Upper lobe of left lung (tissue), 6 donors: ENCODE data around the gene ZNF33B. TPM values are rescaled to one million over a fixed set of nuclear protein-coding genes. Genes with fewer than 3 reads are reported as not detected.

Experiments
- ATAC-seq, 2 donors: fragments of 200-7000 bp; cut with Tn5 transposase; one replicate each; pipeline ENCODE4 v1.9.1; 2022; ENCODE audit warnings: mild to moderate bottlenecking in 2 of 2, moderate library complexity in 2 of 2; ENCODE audit not compliant: low FRiP score in 2 of 2
- DNase-seq, 2 donors: peaks; one replicate each; pipeline ENCODE4 v3.0.0-alpha.2; 2019 to 2020
- H3K27ac ChIP-seq, 4 donors: fragments of 200-600 bp; sonication (generic); one replicate each; pipeline ENCODE4 v1.5.1; 2016 to 2019
- H3K27me3 ChIP-seq, 4 donors: fragments of 200-600 bp; sonication (generic); one replicate each; pipeline ENCODE4 v1.5.1; 2017 to 2019
- H3K36me3 ChIP-seq, 4 donors: fragments of 200-600 bp; sonication (generic); one replicate each; pipeline ENCODE4 v1.5.1; 2016 to 2019
- H3K4me1 ChIP-seq, 4 donors: fragments of 200-600 bp; sonication (generic); one replicate each; pipeline ENCODE4 v1.5.1; 2018 to 2019
- H3K4me3 ChIP-seq, 4 donors: fragments of 200-600 bp; sonication (generic); one replicate each; pipeline ENCODE4 v1.5.1; 2017 to 2019; ENCODE audit warnings: mild to moderate bottlenecking in 2 of 4, moderate library complexity in 1 of 4
- H3K9me3 ChIP-seq, 4 donors: fragments of 200-600 bp; sonication (generic); one replicate each; pipeline ENCODE4 v1.5.1; 2018 to 2019
- CTCF ChIP-seq, 6 experiments: fragments of 450-650 bp in 4 of 6; fragments of 200-600 bp in 2 of 6; sonication (generic) in 2 of 6; IDR thresholded peaks; one replicate each; pipeline ENCODE4 v1.5.1; 2016 to 2019; ENCODE audit warnings: antibody characterized with exemption in 6 of 6
- EP300 ChIP-seq, 4 donors: sonication (generic); formaldehyde crosslinking; IDR thresholded peaks; one replicate each; pipeline ENCODE4 v1.5.1; 2017; ENCODE audit warnings: antibody characterized with exemption in 4 of 4, control low read depth in 2 of 4
- POLR2A ChIP-seq, 4 donors: fragments of 450-650 bp; IDR thresholded peaks; one replicate each; pipeline ENCODE4 v1.5.1; 2016 to 2017; ENCODE audit warnings: antibody characterized with exemption in 4 of 4, mild to moderate bottlenecking in 2 of 4
- POLR2AphosphoS5 ChIP-seq, 2 donors: sonication (generic); formaldehyde crosslinking; IDR thresholded peaks; one replicate each; pipeline ENCODE4 v1.5.1; 2017; ENCODE audit warnings: antibody characterized with exemption in 2 of 2
- WGBS, 2 donors: methylation state at CpG; one replicate each; pipeline ENCODE4 v1.1.5; 2017 to 2018; 5-methylcytosine and 5-hydroxymethylcytosine counted together
- total RNA-seq, 6 donors: library from RNA; depleted of rRNA in 4 of 6; stranded (reverse); fragments of >200 nt in 4 of 6; gene quantifications; one replicate each; pipeline versions ENCODE4 v1.1.0 to v1.2.1, GENCODE V29; 2016 to 2021
- donor health status: DM: no; HTN: no; CAD: no; lungs with moderate emphysema.
- donor health status: DM: no; HTN: yes; CAD: no; lungs with severe emphysema.

The ZNF33B gene
- total RNA-seq, 6 donors from 2014 or later = 20.2 to 51.3 (median 32.0) TPM

- Histone ChIP-seq H3K36me3 (peaks cover 0 to 11% (median 0%) of the 10 kb centered on the region in 4 donors), H3K27ac (peak overlapping the region; percentile 61 to 85 (median 72)), H3K9me3 (peaks cover 0 to 5% (median 0%) of the 10 kb centered on the region in 4 donors), H3K4me3 (peak overlapping the region; percentile 63 to 87 (median 83)), H3K4me1 (peaks cover 13 to 21% (median 18%) of the 10 kb centered on the region in 4 donors), H3K27me3 (no peaks in the 10 kb centered on the region)
- peak; percentile 97 to 100 for ATAC-seq
- WGBS, 2 donors = 0% methylated on average over 34 to 52 of the region's 61 CpGs
- peak; percentile 95 to 98 for DNase-seq
- TF ChIP-seq CTCF (IDR thresholded peaks at IDR 0.05) (no peak), POLR2AphosphoS5 (IDR thresholded peaks at IDR 0.05) (peak; percentile 37 to 75), POLR2A (IDR thresholded peaks at IDR 0.05) (peak in 3 of 4 donors; percentile 5 to 61 (median 56)), EP300 (IDR thresholded peaks at IDR 0.05) (no peak)
These were observed 85.9 kb downstream of the ZNF33B start for GRCh38 chr10:42552188-42553063.

GRCh38 chr10:42551582-42552187 is 86.7 kb downstream of the ZNF33B start:
- H3K27me3 ChIP-seq = no peaks in the 10 kb centered on the region
- DNase-seq (no peak), ATAC-seq (no peak)
- H3K27ac ChIP-seq = peak overlapping the region in 3 of 4 donors; percentile 71 to 85 (median 72)
- peaks cover 0 to 5% (median 0%) of the 10 kb centered on the region in 4 donors for H3K9me3 ChIP-seq
- TF ChIP-seq CTCF (IDR thresholded peaks at IDR 0.05) (no peak), EP300 (IDR thresholded peaks at IDR 0.05) (no peak), POLR2A (IDR thresholded peaks at IDR 0.05) (no peak), POLR2AphosphoS5 (IDR thresholded peaks at IDR 0.05) (no peak)
- H3K36me3 ChIP-seq = peaks cover 0 to 11% (median 0%) of the 10 kb centered on the region in 4 donors
- peaks cover 13 to 21% (median 18%) of the 10 kb centered on the region in 4 donors for H3K4me1 ChIP-seq
- peak overlapping the region; percentile 63 to 87 (median 83) for H3K4me3 ChIP-seq
- WGBS, 2 donors = 56 to 75% methylated on average over 14 to 24 of the region's 24 CpGs

- Histone ChIP-seq H3K27me3 (no peaks in the 10 kb centered on the region), H3K27ac (no peak overlapping the region), H3K4me3 (no peak overlapping the region), H3K4me1 (peaks cover 13 to 21% (median 18%) of the 10 kb centered on the region in 4 donors), H3K36me3 (peaks cover 0 to 11% (median 0%) of the 10 kb centered on the region in 4 donors), H3K9me3 (peaks cover 7 to 17% (median 8%) of the 10 kb centered on the region in 4 donors)
- TF ChIP-seq POLR2A (IDR thresholded peaks at IDR 0.05) (no peak), EP300 (IDR thresholded peaks at IDR 0.05) (no peak), POLR2AphosphoS5 (IDR thresholded peaks at IDR 0.05) (no peak), CTCF (IDR thresholded peaks at IDR 0.05) (no peak)
- DNase-seq (no peak), ATAC-seq (no peak)
- 96 to 99% methylated on average over 3 of the region's 3 CpGs for WGBS, 2 donors
These were observed 88.5 kb downstream of the ZNF33B start for GRCh38 chr10:42549851-42550250.

GRCh38 chr10:42548254-42548653 is 90.1 kb downstream of the ZNF33B start:
- ATAC-seq (no peak), DNase-seq (no peak)
- Histone ChIP-seq H3K27ac (no peak overlapping the region), H3K36me3 (peaks cover 0 to 11% (median 2%) of the 10 kb centered on the region in 4 donors), H3K4me3 (no peak overlapping the region), H3K4me1 (peaks cover 11 to 18% (median 18%) of the 10 kb centered on the region in 4 donors), H3K9me3 (peaks cover 10 to 28% (median 20%) of the 10 kb centered on the region in 4 donors), H3K27me3 (no peaks in the 10 kb centered on the region)
- 98% methylated on average over 3 of the region's 3 CpGs for WGBS, 2 donors
- no peak for TF ChIP-seq POLR2AphosphoS5 (IDR thresholded peaks at IDR 0.05)
- no peak for TF ChIP-seq EP300 (IDR thresholded peaks at IDR 0.05)
- no peak for TF ChIP-seq POLR2A (IDR thresholded peaks at IDR 0.05)
- no peak for TF ChIP-seq CTCF (IDR thresholded peaks at IDR 0.05)
